Upper lobe of left lung (tissue), 6 donors: Measurements from ENCODE around the gene PSMA8. TPM values are rescaled to one million over a fixed set of nuclear protein-coding genes. Genes with fewer than 3 reads are reported as not detected.
"Not testable (repeated sequence)": the region's sequence is repeated elsewhere in the genome, so short reads cannot be mapped to it uniquely, and the experiment has no call there.

Experiments
- ATAC-seq, 2 donors: fragments of 200-7000 bp; cut with Tn5 transposase; one replicate each; pipeline ENCODE4 v1.9.1; 2022; ENCODE audit warnings: mild to moderate bottlenecking in 2 of 2, moderate library complexity in 2 of 2; ENCODE audit not compliant: low FRiP score in 2 of 2
- DNase-seq, 2 donors: peaks; one replicate each; pipeline ENCODE4 v3.0.0-alpha.2; 2019 to 2020
- H3K27ac ChIP-seq, 4 donors: fragments of 200-600 bp; sonication (generic); one replicate each; pipeline ENCODE4 v1.5.1; 2016 to 2019
- H3K27me3 ChIP-seq, 4 donors: fragments of 200-600 bp; sonication (generic); one replicate each; pipeline ENCODE4 v1.5.1; 2017 to 2019
- H3K36me3 ChIP-seq, 4 donors: fragments of 200-600 bp; sonication (generic); one replicate each; pipeline ENCODE4 v1.5.1; 2016 to 2019
- H3K4me1 ChIP-seq, 4 donors: fragments of 200-600 bp; sonication (generic); one replicate each; pipeline ENCODE4 v1.5.1; 2018 to 2019
- H3K4me3 ChIP-seq, 4 donors: fragments of 200-600 bp; sonication (generic); one replicate each; pipeline ENCODE4 v1.5.1; 2017 to 2019; ENCODE audit warnings: mild to moderate bottlenecking in 2 of 4, moderate library complexity in 1 of 4
- H3K9me3 ChIP-seq, 4 donors: fragments of 200-600 bp; sonication (generic); one replicate each; pipeline ENCODE4 v1.5.1; 2018 to 2019
- CTCF ChIP-seq, 6 experiments: fragments of 450-650 bp in 4 of 6; fragments of 200-600 bp in 2 of 6; sonication (generic) in 2 of 6; IDR thresholded peaks; one replicate each; pipeline ENCODE4 v1.5.1; 2016 to 2019; ENCODE audit warnings: antibody characterized with exemption in 6 of 6
- EP300 ChIP-seq, 4 donors: sonication (generic); formaldehyde crosslinking; IDR thresholded peaks; one replicate each; pipeline ENCODE4 v1.5.1; 2017; ENCODE audit warnings: antibody characterized with exemption in 4 of 4, control low read depth in 2 of 4
- POLR2A ChIP-seq, 4 donors: fragments of 450-650 bp; IDR thresholded peaks; one replicate each; pipeline ENCODE4 v1.5.1; 2016 to 2017; ENCODE audit warnings: antibody characterized with exemption in 4 of 4, mild to moderate bottlenecking in 2 of 4
- POLR2AphosphoS5 ChIP-seq, 2 donors: sonication (generic); formaldehyde crosslinking; IDR thresholded peaks; one replicate each; pipeline ENCODE4 v1.5.1; 2017; ENCODE audit warnings: antibody characterized with exemption in 2 of 2
- WGBS, 2 donors: methylation state at CpG; one replicate each; pipeline ENCODE4 v1.1.5; 2017 to 2018; 5-methylcytosine and 5-hydroxymethylcytosine counted together
- total RNA-seq, 6 donors: library from RNA; depleted of rRNA in 4 of 6; stranded (reverse); fragments of >200 nt in 4 of 6; gene quantifications; one replicate each; pipeline versions ENCODE4 v1.1.0 to v1.2.1, GENCODE V29; 2016 to 2021
- donor health status: DM: no; HTN: no; CAD: no; lungs with moderate emphysema.
- donor health status: DM: no; HTN: yes; CAD: no; lungs with severe emphysema.

The PSMA8 gene
- total RNA-seq, 6 donors from 2014 or later: 1.3 TPM; not detected in 5

GRCh38 chr18:26127786-26128185 lies 5.9 kb upstream of the PSMA8 start:
- H3K27ac ChIP-seq: no peak overlapping the region
- H3K4me3 ChIP-seq: no peak overlapping the region
- H3K36me3 ChIP-seq: no peaks in the 10 kb centered on the region
- DNase-seq: no peak
- WGBS, 2 donors: 74 to 87% methylated on average over 5 of the region's 5 CpGs
- ATAC-seq: no peak
- no peaks in the 10 kb centered on the region for H3K27me3 ChIP-seq
- no peaks in the 10 kb centered on the region for H3K4me1 ChIP-seq
- H3K9me3 ChIP-seq: no peaks in the 10 kb centered on the region
- TF ChIP-seq POLR2AphosphoS5 (IDR thresholded peaks at IDR 0.05) (no peak), POLR2A (IDR thresholded peaks at IDR 0.05) (no peak), CTCF (IDR thresholded peaks at IDR 0.05) (no peak), EP300 (IDR thresholded peaks at IDR 0.05) (no peak)

GRCh38 chr18:26128192-26128591 lies 5.5 kb upstream of the PSMA8 start:
- not testable (repeated sequence) for DNase-seq

GRCh38 chr18:26134107-26134506 lies 438 bp downstream of the PSMA8 start:
- Histone ChIP-seq H3K4me3 (peak overlapping the region in 1 of 4 donors; percentile 5), H3K27me3 (no peaks in the 10 kb centered on the region), H3K4me1 (no peaks in the 10 kb centered on the region), H3K36me3 (no peaks in the 10 kb centered on the region), H3K27ac (no peak overlapping the region), H3K9me3 (no peaks in the 10 kb centered on the region)
- ATAC-seq (no peak), DNase-seq (no peak)
- no peak for TF ChIP-seq CTCF (IDR thresholded peaks at IDR 0.05)
- TF ChIP-seq POLR2A (IDR thresholded peaks at IDR 0.05): no peak
- TF ChIP-seq POLR2AphosphoS5 (IDR thresholded peaks at IDR 0.05): no peak
- no peak for TF ChIP-seq EP300 (IDR thresholded peaks at IDR 0.05)
- WGBS, 2 donors: 91 to 92% methylated on average over 6 of the region's 6 CpGs

More at GRCh38 chr18:26128192-26128591, 5.5 kb upstream of the PSMA8 start:
- not testable (repeated sequence) for H3K4me1 ChIP-seq, H3K27ac ChIP-seq, ATAC-seq, H3K9me3 ChIP-seq, H3K27me3 ChIP-seq, H3K36me3 ChIP-seq, H3K4me3 ChIP-seq
- WGBS, 2 donors: 64 to 75% methylated on average over 2 of the region's 2 CpGs

- H3K36me3 ChIP-seq: no peaks in the 10 kb centered on the region
- H3K9me3 ChIP-seq: no peaks in the 10 kb centered on the region
- 87 to 98% methylated on average over 1 of the region's 1 CpG for WGBS, 2 donors
- H3K4me1 ChIP-seq: no peaks in the 10 kb centered on the region
- no peaks in the 10 kb centered on the region for H3K27me3 ChIP-seq
- no peak for ATAC-seq
- TF ChIP-seq CTCF (IDR thresholded peaks at IDR 0.05): no peak
- no peak for TF ChIP-seq EP300 (IDR thresholded peaks at IDR 0.05)
- no peak for TF ChIP-seq POLR2AphosphoS5 (IDR thresholded peaks at IDR 0.05)
- TF ChIP-seq POLR2A (IDR thresholded peaks at IDR 0.05): no peak
- no peak for DNase-seq
- no peak overlapping the region for H3K4me3 ChIP-seq
- H3K27ac ChIP-seq: no peak overlapping the region
These were observed 1.9 kb downstream of the PSMA8 start for GRCh38 chr18:26135548-26135947.

- WGBS, 2 donors: 57 to 73% methylated on average over 3 of the region's 3 CpGs
- no peaks in the 10 kb centered on the region for H3K36me3 ChIP-seq
- no peak for TF ChIP-seq CTCF (IDR thresholded peaks at IDR 0.05)
- TF ChIP-seq POLR2AphosphoS5 (IDR thresholded peaks at IDR 0.05): no peak
- TF ChIP-seq POLR2A (IDR thresholded peaks at IDR 0.05): no peak
- TF ChIP-seq EP300 (IDR thresholded peaks at IDR 0.05): no peak
- H3K9me3 ChIP-seq: no peaks in the 10 kb centered on the region
- DNase-seq: no peak
- H3K27me3 ChIP-seq: no peaks in the 10 kb centered on the region
- no peaks in the 10 kb centered on the region for H3K4me1 ChIP-seq
- ATAC-seq: no peak
- H3K4me3 ChIP-seq: no peak overlapping the region
- no peak overlapping the region for H3K27ac ChIP-seq
These were observed 23.7 kb downstream of the PSMA8 start for GRCh38 chr18:26157326-26157725.
